CD4-positive, alpha-beta T cell treated with Interleukin-6 for 4 hours (primary cell): ENCODE measurements around the gene CKMT1B.
"Not testable (repeated sequence)": the region's sequence is repeated elsewhere in the genome, so short reads cannot be mapped to it uniquely, and the experiment has no call there.

Experiments
- DNase-seq: peaks from one replicate; pipeline ENCODE4 v3.0.0-alpha.2; 2020; ENCODE audit warnings: mixed read lengths

CKMT1B gene

DNA sequence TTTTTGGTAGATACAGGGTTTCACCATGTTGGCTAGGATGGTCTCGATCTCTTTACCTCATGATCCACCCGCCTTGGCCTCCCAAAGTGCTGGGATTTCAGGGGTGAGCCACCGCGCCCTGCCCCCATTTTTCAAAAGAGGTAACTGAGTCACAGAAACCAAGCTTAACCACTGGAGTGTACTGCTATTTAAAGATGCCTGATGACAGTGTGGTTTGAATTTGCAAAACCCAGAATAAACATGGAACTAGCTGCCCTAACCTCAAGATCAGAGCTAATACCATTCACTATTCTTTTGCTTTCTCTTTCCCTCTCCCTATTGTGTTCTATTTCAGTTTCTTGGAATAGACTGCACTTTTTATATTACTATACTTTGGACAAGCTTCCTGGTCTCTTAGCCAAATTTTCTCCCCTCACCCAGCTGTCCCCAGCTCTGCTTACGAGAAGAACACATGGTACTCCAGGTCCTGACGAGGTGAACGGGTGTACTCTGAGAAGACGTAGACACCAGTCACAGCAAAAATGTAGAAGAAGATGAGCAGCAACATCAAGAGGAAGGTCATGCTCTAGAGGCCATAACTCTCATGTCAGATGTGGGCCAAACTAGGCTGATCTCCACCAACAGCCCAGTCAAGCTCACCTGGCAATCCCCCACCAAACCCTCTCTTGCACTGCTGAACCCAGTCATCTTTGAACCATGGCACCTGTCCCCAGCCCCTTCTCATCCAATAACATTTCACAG lies 44.8 kb downstream of the CKMT1B start:
- not testable (repeated sequence) for DNase-seq
